ENCODE results near the gene MYT1.

The MYT1 gene

GRCh38 chr20:64146301-64146935 lies 17.8 kb upstream of the MYT1 start:
- DNase-seq (ENCODE audit: low read depth in 1 of 2, low spot score in 1 of 2) = no peak
- Histone ChIP-seq H3K4me3 (replicated peaks; ENCODE audit: insufficient read depth, low read length) (no peak overlapping the region), H3K27me3 (ENCODE audit: insufficient read depth, poor library complexity, severe bottlenecking) (no peaks in the 10 kb centered on the region), H3K27ac (replicated peaks) (no peak overlapping the region)
- no peak for TF ChIP-seq REST (IDR thresholded peaks at IDR 0.05; ENCODE audit: insufficient replicate concordance, low read depth)

GRCh38 chr20:64146936-64147477 lies 17.2 kb upstream of the MYT1 start:
- Histone ChIP-seq H3K4me3 (replicated peaks; ENCODE audit: insufficient read depth, low read length) (no peak overlapping the region), H3K27ac (replicated peaks) (no peak overlapping the region), H3K27me3 (ENCODE audit: insufficient read depth, poor library complexity, severe bottlenecking) (no peaks in the 10 kb centered on the region)
- TF ChIP-seq GABPA (IDR thresholded peaks at IDR 0.05; ENCODE audit: low read depth) = no peak
- no peak for TF ChIP-seq POLR2AphosphoS5 (IDR thresholded peaks at IDR 0.05; ENCODE audit: low read depth)
- no peak for TF ChIP-seq SPI1 (IDR thresholded peaks at IDR 0.05; ENCODE audit: borderline replicate concordance, low read depth)
- TF ChIP-seq CTCF (IDR thresholded peaks at IDR 0.05; ENCODE audit: insufficient read depth, low read length) = no peak
- TF ChIP-seq REST (IDR thresholded peaks at IDR 0.05; ENCODE audit: insufficient replicate concordance, low read depth) = no peak
- DNase-seq (ENCODE audit: low read depth in 1 of 2, low spot score in 1 of 2) = no peak

GRCh38 chr20:64148581-64148980 lies 15.7 kb upstream of the MYT1 start:
- TF ChIP-seq REST (IDR thresholded peaks at IDR 0.05; ENCODE audit: insufficient replicate concordance, low read depth) (no peak), POLR2AphosphoS5 (IDR thresholded peaks at IDR 0.05; ENCODE audit: low read depth) (no peak), SPI1 (IDR thresholded peaks at IDR 0.05; ENCODE audit: borderline replicate concordance, low read depth) (no peak), CTCF (IDR thresholded peaks at IDR 0.05; ENCODE audit: insufficient read depth, low read length) (no peak), GABPA (IDR thresholded peaks at IDR 0.05; ENCODE audit: low read depth) (no peak)
- no peak overlapping the region for H3K4me3 ChIP-seq (replicated peaks; ENCODE audit: insufficient read depth, low read length)
- H3K27me3 ChIP-seq (ENCODE audit: insufficient read depth, poor library complexity, severe bottlenecking) = no peaks in the 10 kb centered on the region
- H3K27ac ChIP-seq (replicated peaks) = no peak overlapping the region
- DNase-seq (ENCODE audit: low read depth in 1 of 2, low spot score in 1 of 2) = no peak
